Measurements from ENCODE around the gene EPB41L1.

The EPB41L1 gene

GRCh38 chr20:36234771-36235320 lies 80.3 kb downstream of the EPB41L1 start:
- no peak for DNase-seq

- DNase-seq: peak; percentile 72
Observed at GRCh38 chr20:36235892-36236785, 81.6 kb downstream of the EPB41L1 start, which contains the start of gene AAR2. AAR2 (plus strand) TSS chr20:36236478; CDS start chr20:36239869, 3,391 bp downstream.

DNA sequence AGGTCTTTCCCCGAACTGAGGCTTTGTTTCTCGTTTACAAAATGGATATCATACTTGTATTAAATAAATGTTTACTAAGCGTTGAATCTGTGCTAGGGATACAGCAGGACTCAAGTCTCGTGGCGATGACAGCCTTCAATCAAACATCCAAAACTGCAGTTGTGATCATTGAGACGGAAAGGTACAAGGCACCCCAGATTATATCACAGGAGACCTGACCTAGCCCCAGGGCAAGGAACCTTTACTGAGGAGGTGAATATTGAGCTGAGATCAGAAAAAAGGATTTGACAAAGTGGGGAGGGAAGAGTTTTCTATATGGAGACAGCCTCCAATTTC lies 82.2 kb downstream of the EPB41L1 start:
- no peak for DNase-seq

GRCh38 chr20:36237477-36237876 lies 82.9 kb downstream of the EPB41L1 start:
- no peak for DNase-seq

DNA sequence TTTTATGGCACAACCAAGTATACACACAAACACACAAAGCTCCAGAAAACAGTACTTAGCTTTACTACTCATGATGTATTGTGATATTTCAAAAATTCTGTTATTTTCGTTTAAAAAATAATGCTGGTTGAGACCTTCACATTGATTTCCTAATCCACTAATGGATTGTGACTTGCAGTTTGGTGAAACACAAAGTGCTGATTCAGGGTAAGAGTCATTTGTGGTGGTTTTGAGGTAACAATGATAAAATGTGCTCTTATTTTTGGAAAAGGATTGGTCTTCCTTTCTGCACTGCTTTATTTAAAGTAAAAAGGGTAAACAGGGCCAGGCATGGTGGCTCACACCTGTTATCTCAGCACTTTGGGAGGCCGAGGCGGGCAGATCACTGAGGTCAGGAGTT lies 83.6 kb downstream of the EPB41L1 start:
- no peak for DNase-seq

- DNase-seq: no peak
Observed at GRCh38 chr20:36238760-36239159, 84.2 kb downstream of the EPB41L1 start.

- DNase-seq: no peak
Observed at GRCh38 chr20:36240076-36240475, 85.5 kb downstream of the EPB41L1 start.

DNA sequence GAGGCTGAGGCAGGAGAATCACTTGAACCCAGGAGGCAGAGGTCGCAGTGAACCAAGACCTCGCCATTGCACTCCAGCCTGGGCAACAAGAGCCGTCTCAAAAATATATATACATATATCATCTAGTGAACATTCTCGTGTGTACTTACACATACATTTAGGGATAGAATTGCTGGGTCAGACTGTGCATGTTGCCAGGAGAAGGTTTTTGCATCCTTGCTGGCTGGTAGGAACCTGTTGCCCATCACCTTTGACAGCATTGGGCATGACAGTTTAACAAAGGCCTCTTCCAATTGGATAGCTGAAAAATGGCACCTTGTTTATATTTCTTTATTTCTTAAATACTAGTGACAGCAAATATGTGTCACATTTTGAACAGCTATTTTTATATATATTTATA lies 87.1 kb downstream of the EPB41L1 start:
- no peak for DNase-seq

DNA sequence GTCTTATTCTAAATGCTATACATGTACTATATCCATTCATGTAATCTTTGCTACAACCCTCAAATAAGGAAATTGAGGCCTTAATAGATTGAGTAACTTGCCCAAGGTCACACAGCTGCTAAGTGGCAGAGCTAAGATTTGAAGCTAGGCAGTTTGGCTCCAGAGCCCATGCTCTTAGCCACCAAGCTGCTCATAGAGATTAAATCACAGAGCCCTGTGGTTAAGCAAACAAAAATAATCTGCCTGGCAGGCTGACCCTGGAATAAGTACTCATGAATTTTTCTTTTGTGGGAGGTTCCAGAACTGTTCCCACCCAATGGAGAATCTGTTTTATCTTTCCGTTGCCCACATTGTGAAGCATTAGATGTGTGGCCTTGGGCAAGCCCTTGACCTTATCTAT lies 89.2 kb downstream of the EPB41L1 start:
- no peak for DNase-seq

- no peak for DNase-seq
Observed at GRCh38 chr20:36246401-36246800, 91.9 kb downstream of the EPB41L1 start.

GRCh38 chr20:36248836-36249235 lies 94.3 kb downstream of the EPB41L1 start:
- no peak for DNase-seq

- DNase-seq: no peak
Observed at GRCh38 chr20:36249450-36249849, 94.9 kb downstream of the EPB41L1 start.

DNA sequence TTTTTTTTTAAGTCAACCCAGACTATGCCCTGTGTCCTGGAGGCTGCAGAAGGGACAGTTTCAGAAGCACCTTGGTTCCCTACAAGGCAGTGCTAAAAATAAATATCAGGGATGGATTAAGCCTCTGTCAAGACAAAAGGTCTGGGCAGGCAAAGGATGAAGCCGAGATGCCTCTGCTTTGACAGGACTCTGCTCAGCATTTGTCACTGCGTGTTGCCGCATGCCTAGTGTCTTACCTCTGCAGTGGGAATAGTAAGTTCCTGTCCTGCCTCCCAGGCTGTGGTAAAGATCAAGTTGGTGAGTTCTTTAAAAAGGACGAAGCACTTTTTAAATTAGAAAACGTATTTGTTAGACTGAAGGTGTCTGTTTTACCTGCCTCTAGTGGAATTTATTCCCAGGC lies 96.9 kb downstream of the EPB41L1 start:
- no peak for DNase-seq

GRCh38 chr20:36252511-36252910 lies 98.0 kb downstream of the EPB41L1 start:
- no peak for DNase-seq

- DNase-seq: no peak
Observed at GRCh38 chr20:36253036-36253435, 98.5 kb downstream of the EPB41L1 start.

GRCh38 chr20:36254076-36254475 lies 99.5 kb downstream of the EPB41L1 start:
- no peak for DNase-seq

- no peak for DNase-seq
Observed at GRCh38 chr20:36255445-36255844, 100.9 kb downstream of the EPB41L1 start.

DNA sequence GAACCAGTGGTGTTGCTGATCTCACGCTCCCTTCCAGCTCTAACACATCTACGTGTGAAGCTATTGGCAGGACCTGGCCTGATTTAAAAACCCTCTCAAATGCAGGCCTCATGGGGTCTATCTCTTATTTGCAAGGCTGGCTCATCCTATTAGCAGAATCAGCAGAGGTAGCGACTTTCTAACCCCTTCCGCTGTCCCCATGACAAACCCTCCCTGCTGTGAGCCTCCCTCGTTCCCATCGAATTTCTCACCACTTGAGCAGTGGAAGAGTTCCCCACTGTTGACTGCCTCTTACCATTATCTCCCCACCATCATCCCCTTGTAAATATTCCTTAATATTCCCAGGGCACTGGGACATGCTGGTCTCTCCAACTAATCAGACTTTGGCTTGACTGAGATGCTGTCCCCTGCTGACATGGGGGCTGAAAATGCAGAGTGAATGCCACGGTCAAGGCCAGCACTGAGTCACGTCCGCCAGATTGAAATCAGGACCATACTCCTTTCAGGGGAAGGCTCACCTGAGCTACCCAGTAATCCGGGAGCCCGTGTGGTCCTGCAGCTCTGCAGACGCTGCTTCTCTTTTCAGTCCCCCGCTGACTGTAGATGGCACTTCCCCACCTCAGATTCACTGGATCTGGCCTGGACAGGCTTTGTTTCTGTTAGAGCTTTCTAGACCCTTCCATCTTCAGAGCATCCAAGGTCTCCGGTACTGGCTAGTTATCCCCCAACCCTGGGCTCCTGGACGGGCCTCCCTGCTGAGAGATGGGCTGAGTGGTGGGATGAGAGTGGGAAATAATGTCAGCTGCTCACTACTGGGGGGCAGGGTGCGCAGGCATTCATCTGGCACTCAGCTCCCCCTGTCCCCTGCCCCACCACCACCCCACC lies 104.9 kb downstream of the EPB41L1 start:
- no peak for DNase-seq

DNA sequence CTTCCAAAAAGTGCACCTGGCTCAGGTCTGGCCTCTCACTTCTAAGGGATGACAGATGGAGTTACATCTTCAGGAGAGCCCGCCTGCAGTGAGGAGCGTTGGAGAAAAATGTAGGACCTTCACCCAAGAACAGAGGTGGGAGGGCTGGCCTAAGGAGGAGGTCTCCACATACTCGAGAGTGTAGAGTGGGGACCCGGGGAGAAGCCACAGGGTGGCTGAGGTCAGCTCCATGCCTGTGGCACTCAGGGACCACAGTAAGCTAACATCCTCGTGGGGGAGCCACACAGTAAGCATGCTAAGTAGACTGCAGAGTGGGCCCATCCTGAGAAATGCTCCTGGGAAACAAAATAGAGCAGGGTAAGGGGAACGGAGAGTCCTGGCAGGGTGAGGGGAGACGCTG lies 105.8 kb downstream of the EPB41L1 start:
- no peak for DNase-seq

DNA sequence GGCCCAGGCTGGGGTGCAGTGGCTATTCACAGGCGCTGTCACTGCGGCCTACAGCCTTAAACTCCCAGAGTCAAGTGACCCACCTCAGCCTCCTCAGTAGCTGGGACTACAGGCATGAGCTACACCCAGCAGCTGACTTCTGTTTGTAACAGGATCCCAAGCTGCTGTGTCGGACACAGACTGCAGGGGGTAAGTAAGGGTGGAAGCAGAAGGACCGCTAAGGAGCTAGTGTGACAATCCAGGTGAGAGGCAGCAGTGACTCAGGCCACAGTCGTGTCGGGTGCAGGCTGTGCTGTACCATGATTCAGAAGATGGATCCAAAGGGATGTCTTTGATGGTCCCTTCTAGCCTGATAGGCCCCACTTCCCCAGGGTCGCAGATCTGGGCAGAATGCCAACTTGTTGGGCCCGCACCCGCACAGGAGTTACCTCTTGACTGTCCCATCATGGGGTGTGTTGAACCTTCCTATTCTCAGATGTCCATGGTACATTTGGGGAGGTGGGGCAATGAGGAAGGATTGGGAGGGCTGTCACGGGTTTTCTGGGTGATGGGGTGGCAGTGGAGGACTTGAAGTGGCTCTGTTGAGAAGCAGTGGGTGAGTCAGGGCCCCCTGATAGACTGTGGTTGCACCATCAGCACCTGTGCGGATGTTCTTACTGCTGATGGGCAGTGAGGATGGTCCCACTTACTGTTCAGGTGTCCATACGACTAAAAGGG lies 107.0 kb downstream of the EPB41L1 start:
- DNase-seq: no peak

GRCh38 chr20:36262440-36262839 lies 107.9 kb downstream of the EPB41L1 start:
- no peak for DNase-seq

DNA sequence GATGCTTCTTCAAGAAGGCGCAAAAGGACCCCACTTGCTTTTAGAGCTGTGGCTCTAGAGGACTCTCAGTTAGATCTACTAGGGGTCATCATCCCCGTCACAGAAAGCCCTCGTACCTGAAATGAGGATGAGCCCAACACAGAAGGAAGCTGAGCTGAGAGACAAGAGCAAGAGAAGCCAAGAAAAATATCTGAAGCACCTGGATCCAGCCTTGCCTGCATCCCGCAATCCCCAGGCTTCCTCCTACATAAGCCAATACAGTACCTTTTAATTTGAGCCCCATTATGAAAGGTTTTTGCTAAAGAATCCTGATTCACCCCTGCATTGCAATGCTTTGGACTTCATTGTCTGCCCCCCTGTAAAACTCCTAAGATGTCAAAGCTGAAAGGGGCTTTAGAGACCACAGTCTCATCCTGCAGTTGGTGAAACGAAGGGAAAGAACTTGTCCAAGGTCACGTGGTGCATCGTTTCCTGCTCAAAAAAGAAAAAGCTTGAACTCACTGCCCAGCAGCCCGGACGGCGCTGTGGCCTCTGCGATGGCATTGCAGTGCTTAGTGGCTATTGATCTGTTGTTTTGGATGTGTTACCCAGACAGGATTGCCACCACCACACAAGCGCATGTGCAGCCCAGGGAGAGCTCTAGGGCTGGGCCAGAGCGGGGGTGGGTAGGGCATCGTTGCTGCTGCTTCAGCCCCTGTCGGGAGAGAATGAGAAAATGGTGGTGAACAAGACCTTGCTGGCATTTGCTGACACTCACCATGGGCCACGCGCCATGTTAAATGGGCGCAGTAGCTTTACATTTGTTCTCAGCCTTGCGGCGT lies 110.1 kb downstream of the EPB41L1 start:
- no peak for DNase-seq
